Measurements from ENCODE around the gene ATP8B4. TPM values are rescaled to one million over a fixed set of nuclear protein-coding genes. Genes with fewer than 3 reads are reported as not detected.

ATP8B4 gene
- total RNA-seq, 1 experiment from 2014 or later: not detected

DNA sequence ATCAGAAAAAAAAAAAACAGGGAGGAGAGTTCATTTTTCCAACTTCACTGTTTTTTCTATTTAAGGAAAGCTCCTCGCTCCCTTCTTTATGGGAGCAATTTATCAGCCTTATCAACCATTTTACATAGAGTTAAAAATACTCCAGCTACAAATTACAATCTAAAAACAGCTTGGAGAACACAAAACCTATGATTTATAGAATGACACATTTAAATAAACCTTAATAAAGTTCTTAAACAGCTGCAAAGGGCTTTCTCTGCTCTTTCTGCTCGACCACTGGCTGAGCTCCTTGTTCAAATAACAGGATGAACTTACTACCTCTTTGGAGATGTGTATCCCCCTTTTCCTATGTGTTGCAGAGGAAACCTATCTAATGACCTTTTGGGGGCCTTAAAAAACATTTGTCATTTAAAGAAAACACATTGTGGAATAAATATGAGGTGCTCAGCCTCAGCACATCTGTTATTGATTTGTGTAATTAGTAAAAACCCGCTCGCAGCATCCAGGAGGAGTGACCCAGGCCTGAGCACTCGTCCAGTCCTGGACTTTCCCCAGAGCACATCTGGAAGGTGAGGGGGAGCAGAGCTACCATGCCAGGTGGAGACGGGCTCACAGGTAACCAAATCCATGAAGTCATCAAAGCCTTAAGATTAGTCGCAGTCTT, 231.2 kb downstream of the ATP8B4 start:
- no peak overlapping the region for H3K4me3 ChIP-seq (ENCODE audit: low read depth in 2 of 2, low read length in 2 of 2)
- DNase-seq (ENCODE audit: low read depth, low spot score) (no peak), ATAC-seq (no peak)
- BruUV-seq (replicated peaks): no TSS peak
- no peak overlapping the region for H3K27ac ChIP-seq (ENCODE audit: low read length)
- ChIA-PET CTCF (interaction anchor here (0.6 to 0.7 kb wide), 2 partner anchors 11 to 195 kb away, joined by 3 read pairs; no protein-coding TSS in a partner anchor), POLR2A (no interaction called here)
- H3K27me3 ChIP-seq (ENCODE audit: control insufficient read depth, insufficient read depth, low read length): no peaks in the 10 kb centered on the region
- in situ Hi-C loops (cut with HindIII; ENCODE audit: low pct_unique_long_range_greater_than_20kb, low sequenced_read_pairs): no loop called here
- no peaks in the 10 kb centered on the region for H3K9me3 ChIP-seq (ENCODE audit: control insufficient read depth, insufficient read depth, low read depth, low read length)
- no peaks in the 10 kb centered on the region for H3K4me1 ChIP-seq (ENCODE audit: control insufficient read depth, insufficient read depth, low read length)
- TF ChIP-seq, protein P1, sequence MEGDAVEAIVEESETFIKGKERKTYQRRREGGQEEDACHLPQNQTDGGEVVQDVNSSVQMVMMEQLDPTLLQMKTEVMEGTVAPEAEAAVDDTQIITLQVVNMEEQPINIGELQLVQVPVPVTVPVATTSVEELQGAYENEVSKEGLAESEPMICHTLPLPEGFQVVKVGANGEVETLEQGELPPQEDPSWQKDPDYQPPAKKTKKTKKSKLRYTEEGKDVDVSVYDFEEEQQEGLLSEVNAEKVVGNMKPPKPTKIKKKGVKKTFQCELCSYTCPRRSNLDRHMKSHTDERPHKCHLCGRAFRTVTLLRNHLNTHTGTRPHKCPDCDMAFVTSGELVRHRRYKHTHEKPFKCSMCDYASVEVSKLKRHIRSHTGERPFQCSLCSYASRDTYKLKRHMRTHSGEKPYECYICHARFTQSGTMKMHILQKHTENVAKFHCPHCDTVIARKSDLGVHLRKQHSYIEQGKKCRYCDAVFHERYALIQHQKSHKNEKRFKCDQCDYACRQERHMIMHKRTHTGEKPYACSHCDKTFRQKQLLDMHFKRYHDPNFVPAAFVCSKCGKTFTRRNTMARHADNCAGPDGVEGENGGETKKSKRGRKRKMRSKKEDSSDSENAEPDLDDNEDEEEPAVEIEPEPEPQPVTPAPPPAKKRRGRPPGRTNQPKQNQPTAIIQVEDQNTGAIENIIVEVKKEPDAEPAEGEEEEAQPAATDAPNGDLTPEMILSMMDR (IDR thresholded peaks at IDR 0.05): no peak
- TF ChIP-seq SIN3A (IDR thresholded peaks at IDR 0.05; ENCODE audit: borderline replicate concordance, insufficient read depth, low read depth, low read length) (no peak), TCF7L2 (IDR thresholded peaks at IDR 0.05; ENCODE audit: low read depth, low read length) (no peak), POLR2AphosphoS5 (IDR thresholded peaks at IDR 0.05; ENCODE audit: low read depth, low read length) (no peak)
- TF ChIP-seq, protein P2, sequence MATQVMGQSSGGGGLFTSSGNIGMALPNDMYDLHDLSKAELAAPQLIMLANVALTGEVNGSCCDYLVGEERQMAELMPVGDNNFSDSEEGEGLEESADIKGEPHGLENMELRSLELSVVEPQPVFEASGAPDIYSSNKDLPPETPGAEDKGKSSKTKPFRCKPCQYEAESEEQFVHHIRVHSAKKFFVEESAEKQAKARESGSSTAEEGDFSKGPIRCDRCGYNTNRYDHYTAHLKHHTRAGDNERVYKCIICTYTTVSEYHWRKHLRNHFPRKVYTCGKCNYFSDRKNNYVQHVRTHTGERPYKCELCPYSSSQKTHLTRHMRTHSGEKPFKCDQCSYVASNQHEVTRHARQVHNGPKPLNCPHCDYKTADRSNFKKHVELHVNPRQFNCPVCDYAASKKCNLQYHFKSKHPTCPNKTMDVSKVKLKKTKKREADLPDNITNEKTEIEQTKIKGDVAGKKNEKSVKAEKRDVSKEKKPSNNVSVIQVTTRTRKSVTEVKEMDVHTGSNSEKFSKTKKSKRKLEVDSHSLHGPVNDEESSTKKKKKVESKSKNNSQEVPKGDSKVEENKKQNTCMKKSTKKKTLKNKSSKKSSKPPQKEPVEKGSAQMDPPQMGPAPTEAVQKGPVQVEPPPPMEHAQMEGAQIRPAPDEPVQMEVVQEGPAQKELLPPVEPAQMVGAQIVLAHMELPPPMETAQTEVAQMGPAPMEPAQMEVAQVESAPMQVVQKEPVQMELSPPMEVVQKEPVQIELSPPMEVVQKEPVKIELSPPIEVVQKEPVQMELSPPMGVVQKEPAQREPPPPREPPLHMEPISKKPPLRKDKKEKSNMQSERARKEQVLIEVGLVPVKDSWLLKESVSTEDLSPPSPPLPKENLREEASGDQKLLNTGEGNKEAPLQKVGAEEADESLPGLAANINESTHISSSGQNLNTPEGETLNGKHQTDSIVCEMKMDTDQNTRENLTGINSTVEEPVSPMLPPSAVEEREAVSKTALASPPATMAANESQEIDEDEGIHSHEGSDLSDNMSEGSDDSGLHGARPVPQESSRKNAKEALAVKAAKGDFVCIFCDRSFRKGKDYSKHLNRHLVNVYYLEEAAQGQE (IDR thresholded peaks at IDR 0.05; ENCODE audit: insufficient read depth in 1 of 2, low read depth in 2 of 2, low read length in 1 of 2): no peak
- intact Hi-C loops (cut with micrococcal nuclease; ENCODE audit: unreplicated experiment): no loop called here
- H3K36me3 ChIP-seq (ENCODE audit: control insufficient read depth, insufficient read depth, low read length): no peaks in the 10 kb centered on the region

DNA sequence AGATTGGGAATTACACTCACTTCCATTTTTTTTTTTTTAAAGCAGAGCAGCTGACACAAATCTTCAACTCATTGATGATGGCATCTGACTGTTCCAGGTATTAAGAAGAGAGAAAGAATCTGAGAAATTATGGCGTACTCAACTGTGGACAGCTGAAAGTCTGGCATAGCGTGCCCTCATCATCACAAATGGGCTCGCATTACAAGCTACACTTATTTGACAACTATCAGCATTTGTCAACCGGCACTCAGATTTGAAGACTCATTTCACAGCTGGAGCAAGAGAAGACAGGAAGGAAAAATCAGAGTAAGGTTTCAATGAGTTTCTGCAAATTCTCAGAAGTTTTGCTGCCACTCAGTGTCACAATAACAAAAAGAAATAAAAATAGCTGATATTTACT, 235.9 kb downstream of the ATP8B4 start:
- Histone ChIP-seq H3K27me3 (ENCODE audit: control insufficient read depth, insufficient read depth, low read length) (no peaks in the 10 kb centered on the region), H3K4me1 (ENCODE audit: control insufficient read depth, insufficient read depth, low read length) (no peaks in the 10 kb centered on the region), H3K36me3 (ENCODE audit: control insufficient read depth, insufficient read depth, low read length) (no peaks in the 10 kb centered on the region), H3K4me3 (ENCODE audit: low read depth in 2 of 2, low read length in 2 of 2) (no peak overlapping the region), H3K27ac (ENCODE audit: low read length) (no peak overlapping the region), H3K9me3 (ENCODE audit: control insufficient read depth, insufficient read depth, low read depth, low read length) (no peaks in the 10 kb centered on the region)
- POLR2A ChIA-PET: no interaction called here
- DNase-seq (ENCODE audit: low read depth, low spot score) (no peak), ATAC-seq (no peak)
- in situ Hi-C loops (cut with HindIII; ENCODE audit: low pct_unique_long_range_greater_than_20kb, low sequenced_read_pairs): no loop called here
- CTCF ChIA-PET: no interaction called here
- TF ChIP-seq TCF7L2 (IDR thresholded peaks at IDR 0.05; ENCODE audit: low read depth, low read length): no peak
- TF ChIP-seq, protein P2 (IDR thresholded peaks at IDR 0.05; ENCODE audit: insufficient read depth in 1 of 2, low read depth in 2 of 2, low read length in 1 of 2): no peak
- TF ChIP-seq POLR2AphosphoS5 (IDR thresholded peaks at IDR 0.05; ENCODE audit: low read depth, low read length): no peak
- TF ChIP-seq, protein P1 (IDR thresholded peaks at IDR 0.05): no peak
- TF ChIP-seq SIN3A (IDR thresholded peaks at IDR 0.05; ENCODE audit: borderline replicate concordance, insufficient read depth, low read depth, low read length): no peak
- intact Hi-C loops (cut with micrococcal nuclease; ENCODE audit: unreplicated experiment): no loop called here
- no TSS peak for BruUV-seq (replicated peaks)

Measured in Panc1 (cell line).